NCI-H2081 (cell line): Measurements from ENCODE around the gene NPPC.
"Not testable (repeated sequence)": the region's sequence is repeated elsewhere in the genome, so short reads cannot be mapped to it uniquely, and the experiment has no call there.

ENCODE experiments used
- DNase-seq, 2 experiments: peaks; one replicate each; lab custom pipeline; 2025; lab: John Stamatoyannopoulos, UW

The NPPC gene

DNA sequence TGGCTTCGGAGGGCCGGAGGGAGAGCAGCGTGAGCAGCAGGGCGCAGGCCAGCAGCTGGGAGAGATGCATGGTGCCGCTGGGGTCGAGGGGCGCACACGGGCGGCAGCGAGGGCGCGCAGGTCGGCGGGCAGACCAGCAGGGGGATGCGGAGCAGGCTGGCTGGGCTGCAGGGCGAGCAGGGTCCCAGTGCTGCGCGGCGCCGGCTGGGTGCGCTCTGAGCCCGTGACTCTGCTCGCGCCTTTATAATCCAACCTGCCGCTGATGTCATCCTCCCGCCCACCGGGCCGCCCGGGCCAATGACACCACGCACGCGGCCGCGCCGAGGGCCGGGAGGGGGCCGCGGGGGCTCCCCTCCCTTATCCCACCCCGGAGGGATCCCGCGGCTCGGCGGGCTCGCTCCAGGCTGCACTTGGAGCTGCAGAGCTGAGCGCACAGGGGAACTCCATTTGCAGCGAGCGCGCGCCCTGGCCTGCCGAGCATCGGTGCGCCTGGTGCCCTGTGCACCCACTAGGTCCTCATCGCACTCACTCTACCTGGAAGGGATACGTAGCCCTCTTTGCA, at the start of gene NPPC:
Gene NPPC, minus strand, starts transcription at position 217 of the 562 bp plus-strand sequence. Its CDS starts 147 bp downstream, at position 70.
- DNase-seq, result peak; percentile 72 to 77

GRCh38 chr2:231975001-231975400, 48.8 kb upstream of the NPPC start:
- no peak for DNase-seq

DNA sequence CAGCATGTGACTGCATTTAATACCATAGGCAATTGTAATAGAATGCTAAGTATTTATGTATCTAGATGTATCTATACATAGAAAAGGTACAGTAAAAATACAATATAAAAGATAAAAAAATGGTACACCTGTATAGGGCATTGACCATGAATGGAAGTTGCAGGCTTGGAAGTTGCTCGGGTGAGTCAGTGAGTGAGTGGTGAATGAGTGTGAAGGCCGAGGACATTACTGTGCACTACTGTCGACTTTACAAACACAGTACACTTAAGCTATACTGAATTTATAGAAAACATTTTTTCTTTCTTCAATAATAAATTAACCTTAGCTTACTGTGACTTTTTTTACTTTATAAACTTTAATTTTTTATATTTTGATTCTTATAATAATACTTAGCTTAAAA, 44.3 kb upstream of the NPPC start:
- no peak for DNase-seq

GRCh38 chr2:231968820-231969219, 42.6 kb upstream of the NPPC start:
- DNase-seq, result no peak

- no peak for DNase-seq
Observed at GRCh38 chr2:231966886-231967285, 40.7 kb upstream of the NPPC start.

- peak in 1 of 2 experiments; percentile 8 for DNase-seq
Observed at GRCh38 chr2:231965102-231965501, 38.9 kb upstream of the NPPC start.

DNA sequence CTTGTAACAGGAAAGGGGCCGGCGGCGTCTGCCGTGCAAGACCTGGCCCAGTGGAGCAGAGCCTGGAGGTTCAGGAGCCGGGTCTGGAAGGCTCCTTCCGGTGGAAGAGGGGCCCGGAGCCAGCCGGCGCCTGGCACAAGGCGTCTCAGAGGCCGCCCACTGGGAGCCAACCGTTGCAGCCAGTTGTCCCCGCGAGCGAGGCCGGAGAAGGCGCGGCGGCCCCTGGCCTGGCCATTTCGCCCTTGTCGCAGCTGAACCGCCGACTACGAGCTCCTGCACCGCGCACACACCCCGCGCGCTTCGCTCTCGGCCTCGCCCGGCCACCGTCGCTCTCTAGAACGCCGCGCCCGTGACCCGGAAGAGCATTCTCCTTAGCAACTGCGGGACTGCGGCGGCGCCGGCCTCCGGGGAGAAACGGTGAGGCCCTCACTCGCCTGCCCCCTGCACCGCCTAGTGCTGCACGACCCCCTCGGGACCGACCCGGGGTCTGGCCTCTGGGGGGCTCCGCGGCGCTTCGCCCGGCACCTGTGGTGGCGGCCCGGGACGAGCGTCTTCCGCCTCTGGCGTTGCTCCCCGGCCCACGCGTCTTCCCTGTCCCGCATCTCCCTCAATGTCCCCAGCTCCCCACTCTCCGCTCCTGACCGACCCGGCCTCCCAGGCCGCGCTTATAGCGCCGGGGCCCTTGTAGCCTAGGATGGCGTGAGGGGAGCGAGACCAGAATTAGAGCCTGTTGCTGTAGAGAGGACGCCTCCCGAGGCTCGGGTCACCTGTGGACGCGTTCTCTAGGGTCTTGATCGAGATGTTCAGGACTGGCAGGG, 35.4 kb upstream of the NPPC start, which contains the start of gene DIS3L2:
Gene DIS3L2, plus strand, starts transcription at position 365 of the 818 bp plus-strand sequence. CDS start 53,215 bp downstream, outside the sequence.
- DNase-seq, result peak; percentile 75 to 86

DNA sequence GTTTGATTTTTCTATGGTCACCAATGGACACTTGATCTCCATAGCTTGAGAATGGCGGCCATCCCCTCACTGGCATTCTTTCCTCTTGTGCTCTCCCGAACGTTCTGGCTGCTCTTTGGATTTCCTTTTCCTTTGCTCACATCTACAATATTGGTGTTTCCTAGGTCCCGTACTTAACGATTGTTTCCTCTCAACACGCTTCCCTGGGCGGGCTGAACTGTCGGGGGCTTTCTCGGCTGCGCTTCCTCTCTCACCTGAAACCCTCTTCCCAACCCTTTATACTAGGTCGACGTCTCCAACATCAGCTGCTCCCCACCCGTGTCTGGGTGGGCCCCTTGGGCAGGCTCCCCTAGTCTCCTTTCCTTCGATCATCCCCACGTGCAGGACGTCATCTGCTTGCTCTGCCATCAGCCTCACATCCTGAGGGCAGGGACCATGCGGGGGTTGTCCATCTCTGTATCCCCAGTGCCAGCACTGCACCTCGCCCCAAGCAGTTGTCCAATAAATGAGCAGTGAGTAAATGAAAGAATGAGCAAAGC, 34.7 kb upstream of the NPPC start:
- no peak for DNase-seq

- no peak for DNase-seq
Observed at GRCh38 chr2:231957913-231958763, 31.9 kb upstream of the NPPC start.

DNA sequence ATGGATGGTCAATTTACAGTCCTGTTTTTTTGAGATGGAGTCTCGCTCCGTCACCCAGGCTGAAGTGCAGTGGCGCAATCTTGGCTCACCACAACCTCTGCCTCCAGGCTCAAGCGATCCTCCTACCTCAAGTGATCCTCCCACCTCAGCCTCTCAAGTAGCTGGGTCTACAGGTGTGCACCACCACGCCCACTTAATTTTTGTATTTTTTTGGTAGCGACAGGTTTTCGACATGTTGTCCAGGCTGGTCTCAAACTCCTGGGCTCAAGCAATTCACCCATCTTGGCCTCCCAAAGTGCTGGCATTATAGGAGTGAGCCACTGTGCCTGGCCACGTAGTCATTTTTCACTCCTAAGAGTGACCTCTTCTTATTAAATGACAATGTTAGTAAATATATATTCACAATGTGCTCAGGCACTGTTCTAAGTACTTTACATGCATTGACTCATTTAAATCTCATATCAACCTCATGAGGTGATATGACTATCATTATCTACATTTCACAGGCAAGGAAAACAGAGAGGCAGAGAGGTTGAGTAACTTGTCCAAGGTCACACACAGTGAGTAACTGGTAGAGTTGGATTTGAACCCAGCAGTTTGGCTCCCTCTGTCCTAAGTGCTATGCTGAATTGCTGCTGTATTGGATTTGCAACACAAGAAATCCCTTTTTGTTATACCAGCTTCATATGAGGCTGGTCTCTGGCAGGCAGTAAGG, 29.7 kb upstream of the NPPC start:
- no peak for DNase-seq

GRCh38 chr2:231951452-231952035, 25.3 kb upstream of the NPPC start:
- no peak for DNase-seq

- no peak for DNase-seq
Observed at GRCh38 chr2:231947694-231948093, 21.5 kb upstream of the NPPC start.

- not testable (repeated sequence) for DNase-seq
Observed at GRCh38 chr2:231947112-231947511, 20.9 kb upstream of the NPPC start.

- no peak for DNase-seq
Observed at GRCh38 chr2:231946241-231946814, 20.1 kb upstream of the NPPC start.

GRCh38 chr2:231942180-231942579, 16.0 kb upstream of the NPPC start:
- no peak for DNase-seq

DNA sequence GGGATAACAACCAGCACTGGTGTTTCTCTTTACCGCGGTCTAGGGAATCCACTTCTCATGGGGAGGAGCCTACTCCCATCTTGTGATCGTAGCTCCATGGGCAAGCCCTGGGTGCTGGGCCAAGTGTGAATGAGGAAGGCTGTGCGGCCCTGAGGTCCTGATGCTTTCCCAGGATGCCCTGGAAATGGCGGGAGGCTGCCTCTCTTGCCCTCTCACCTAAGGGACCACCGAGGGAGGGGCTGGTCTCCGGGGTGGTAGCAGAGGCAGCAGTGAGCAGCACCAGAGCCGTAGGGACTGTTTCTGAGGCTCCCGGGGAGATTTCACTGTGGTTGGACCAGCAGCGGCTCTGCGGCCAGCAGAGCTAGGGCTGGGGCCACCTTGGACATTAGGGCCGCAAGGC, 15.5 kb upstream of the NPPC start:
- no peak for DNase-seq

GRCh38 chr2:231940795-231941194, 14.6 kb upstream of the NPPC start:
- no peak for DNase-seq

DNA sequence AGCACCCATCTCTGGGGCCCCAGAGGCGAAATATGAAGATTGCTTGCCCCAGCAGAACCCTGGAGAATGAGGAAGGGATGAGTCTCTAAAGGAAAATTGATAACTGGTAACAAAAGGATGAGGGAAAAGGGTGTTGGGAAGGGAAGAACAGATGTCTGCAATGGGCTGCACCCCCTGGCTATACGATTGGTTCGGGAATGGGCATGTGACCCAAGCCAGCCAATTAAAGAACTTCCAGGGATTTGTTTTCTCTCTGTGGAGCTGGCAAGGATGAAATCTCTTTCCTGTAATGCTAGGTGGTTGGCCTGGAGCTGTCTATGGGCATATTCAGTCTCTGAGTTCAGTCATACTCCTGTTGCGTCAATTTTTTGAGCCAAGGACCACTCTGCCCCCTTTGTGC, 12.8 kb upstream of the NPPC start:
- no peak for DNase-seq

GRCh38 chr2:231937057-231937456, 10.9 kb upstream of the NPPC start:
- no peak for DNase-seq

- no peak for DNase-seq
Observed at GRCh38 chr2:231936491-231936890, 10.3 kb upstream of the NPPC start.

- no peak for DNase-seq
Observed at GRCh38 chr2:231935815-231936214, 9.6 kb upstream of the NPPC start.
